DMS114 treated with DMSO at 0.1 percent for 48 hours (cell line): ENCODE measurements around the gene HSPA2.
A peak's percentile ranks its signal among the peaks of the same experiment; 100 is the strongest.

Source experiments
- DNase-seq: peaks from one replicate; lab custom pipeline; 2025; ENCODE audit not compliant: unreplicated experiment; lab: John Stamatoyannopoulos, UW

Gene HSPA2

GRCh38 chr14:64540208-64541202, at the start of gene HSPA2:
Gene HSPA2, plus strand, starts transcription at chr14:64540741. Its CDS starts 109 bp downstream, at chr14:64540850.
- peak; percentile 97 for DNase-seq

- no peak for DNase-seq
Observed at GRCh38 chr14:64491637-64492036, 48.9 kb upstream of the HSPA2 start.

- DNase-seq: no peak
Observed at GRCh38 chr14:64493455-64493854, 47.1 kb upstream of the HSPA2 start.

- no peak for DNase-seq
Observed at GRCh38 chr14:64495252-64495651, 45.3 kb upstream of the HSPA2 start.

- no peak for DNase-seq
Observed at GRCh38 chr14:64496764-64497163, 43.8 kb upstream of the HSPA2 start.

- no peak for DNase-seq
Observed at GRCh38 chr14:64500088-64500487, 40.5 kb upstream of the HSPA2 start.

GRCh38 chr14:64501411-64502171, 39.0 kb upstream of the HSPA2 start:
- DNase-seq: no peak

GRCh38 chr14:64502456-64502855, 38.1 kb upstream of the HSPA2 start:
- no peak for DNase-seq

- no peak for DNase-seq
Observed at GRCh38 chr14:64502887-64503433, 37.6 kb upstream of the HSPA2 start.

GRCh38 chr14:64503434-64504309, 36.9 kb upstream of the HSPA2 start, which contains the start of gene ZBTB25:
Gene ZBTB25, minus strand, starts transcription at chr14:64503838. Its CDS starts 13,305 bp downstream, at chr14:64490533.
- peak; percentile 78 for DNase-seq

- peak; percentile 50 for DNase-seq
Observed at GRCh38 chr14:64504310-64504896, 36.1 kb upstream of the HSPA2 start, which contains the start of gene ZBTB1. Gene ZBTB1, plus strand, starts transcription at chr14:64504770. Its CDS starts 16,735 bp downstream, at chr14:64521505.

GRCh38 chr14:64504897-64505794, 35.4 kb upstream of the HSPA2 start:
- DNase-seq: peak; percentile 78

GRCh38 chr14:64506721-64507120, 33.8 kb upstream of the HSPA2 start:
- DNase-seq: no peak

GRCh38 chr14:64507376-64508156, 33.0 kb upstream of the HSPA2 start:
- no peak for DNase-seq

- no peak for DNase-seq
Observed at GRCh38 chr14:64508215-64508776, 32.2 kb upstream of the HSPA2 start.

GRCh38 chr14:64509036-64509435, 31.5 kb upstream of the HSPA2 start:
- DNase-seq: no peak

GRCh38 chr14:64510825-64511671, 29.5 kb upstream of the HSPA2 start:
- DNase-seq: peak; percentile 58
